Neutrophil (primary cell): ENCODE measurements around the gene PKN3.

Experiments
- H3K27ac ChIP-seq: fragments of 200-600 bp; sonication (generic); 2 replicates; pipeline ENCODE4 v1.5.1; 2016; ENCODE audit warnings: mild to moderate bottlenecking, moderate library complexity
- H3K27me3 ChIP-seq: fragments of 200-600 bp; sonication (generic); 2 replicates; pipeline ENCODE4 v1.6.0; 2016; ENCODE audit warnings: mild to moderate bottlenecking
- H3K36me3 ChIP-seq: fragments of 200-600 bp; sonication (generic); 2 replicates; pipeline ENCODE4 v1.5.1; 2017
- H3K4me1 ChIP-seq, 2 experiments: fragments of 200-600 bp in 1 of 2; sonication (generic) in 1 of 2; 1 replicate in 1 of 2; 2 replicates in 1 of 2; pipeline versions ENCODE4 v1.5.1 to v1.6.1; 2013 to 2016; ENCODE audit warnings: low read depth in 1 of 2, low read length in 1 of 2, mild to moderate bottlenecking in 1 of 2, moderate library complexity in 1 of 2; ENCODE audit not compliant: control insufficient read depth in 1 of 2, insufficient read depth in 1 of 2
- H3K4me3 ChIP-seq, 2 experiments: fragments of 200-600 bp in 1 of 2; sonication (generic) in 1 of 2; 1 replicate in 1 of 2; 2 replicates in 1 of 2; pipeline ENCODE4 v1.5.1; 2013 to 2016; ENCODE audit warnings: low read depth in 1 of 2, low read length in 1 of 2, mild to moderate bottlenecking in 1 of 2, moderate library complexity in 1 of 2
- H3K9me3 ChIP-seq: fragments of 200-600 bp; sonication (generic); 2 replicates; pipeline ENCODE4 v1.5.1; 2016
- TF ChIP-seq, protein P1 (sequence below): fragments of 200-600 bp; sonication (generic); IDR thresholded peaks from 2 replicates; pipeline ENCODE4 v1.5.1; 2016; ENCODE audit warnings: antibody characterized with exemption

The PKN3 gene

DNA sequence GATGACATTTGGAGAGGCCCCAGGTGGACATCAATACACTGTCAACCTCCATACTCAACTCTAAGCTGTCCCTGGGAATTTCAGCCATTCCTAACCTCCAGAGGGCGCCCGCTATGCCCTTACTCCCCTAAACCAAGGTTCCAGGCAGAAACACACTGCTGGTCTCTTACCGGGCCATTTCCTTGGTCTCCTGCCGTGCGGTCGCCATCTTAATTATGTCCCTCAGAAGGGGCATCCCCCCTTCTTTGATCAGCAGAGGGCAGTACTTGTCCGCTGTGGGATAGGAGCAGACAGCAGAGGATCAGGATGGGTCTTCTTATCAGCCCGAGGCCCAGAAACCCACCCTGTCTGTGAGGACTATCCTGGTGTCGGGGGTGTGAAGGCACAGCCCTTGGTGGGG lies 31.0 kb downstream of the PKN3 start:
- TF ChIP-seq, protein P1, sequence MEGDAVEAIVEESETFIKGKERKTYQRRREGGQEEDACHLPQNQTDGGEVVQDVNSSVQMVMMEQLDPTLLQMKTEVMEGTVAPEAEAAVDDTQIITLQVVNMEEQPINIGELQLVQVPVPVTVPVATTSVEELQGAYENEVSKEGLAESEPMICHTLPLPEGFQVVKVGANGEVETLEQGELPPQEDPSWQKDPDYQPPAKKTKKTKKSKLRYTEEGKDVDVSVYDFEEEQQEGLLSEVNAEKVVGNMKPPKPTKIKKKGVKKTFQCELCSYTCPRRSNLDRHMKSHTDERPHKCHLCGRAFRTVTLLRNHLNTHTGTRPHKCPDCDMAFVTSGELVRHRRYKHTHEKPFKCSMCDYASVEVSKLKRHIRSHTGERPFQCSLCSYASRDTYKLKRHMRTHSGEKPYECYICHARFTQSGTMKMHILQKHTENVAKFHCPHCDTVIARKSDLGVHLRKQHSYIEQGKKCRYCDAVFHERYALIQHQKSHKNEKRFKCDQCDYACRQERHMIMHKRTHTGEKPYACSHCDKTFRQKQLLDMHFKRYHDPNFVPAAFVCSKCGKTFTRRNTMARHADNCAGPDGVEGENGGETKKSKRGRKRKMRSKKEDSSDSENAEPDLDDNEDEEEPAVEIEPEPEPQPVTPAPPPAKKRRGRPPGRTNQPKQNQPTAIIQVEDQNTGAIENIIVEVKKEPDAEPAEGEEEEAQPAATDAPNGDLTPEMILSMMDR, result no peak
- no peak overlapping the region for H3K4me3 ChIP-seq
- no peaks in the 10 kb centered on the region for H3K9me3 ChIP-seq
- H3K4me1 ChIP-seq, result no peaks in the 10 kb centered on the region
- no peaks in the 10 kb centered on the region for H3K27me3 ChIP-seq
- no peak overlapping the region for H3K27ac ChIP-seq
- peaks cover 75% of the 10 kb centered on the region for H3K36me3 ChIP-seq

- H3K4me3 ChIP-seq, result no peak overlapping the region
- TF ChIP-seq, protein P1, result no peak
- H3K27me3 ChIP-seq, result no peaks in the 10 kb centered on the region
- peaks cover 89% of the 10 kb centered on the region for H3K36me3 ChIP-seq
- H3K27ac ChIP-seq, result no peak overlapping the region
- H3K9me3 ChIP-seq, result no peaks in the 10 kb centered on the region
- no peaks in the 10 kb centered on the region for H3K4me1 ChIP-seq
Observed at GRCh38 chr9:128735373-128735772, 33.1 kb downstream of the PKN3 start.

GRCh38 chr9:128742401-128742800 lies 40.1 kb downstream of the PKN3 start:
- Histone ChIP-seq H3K27me3 (no peaks in the 10 kb centered on the region), H3K4me1 (no peaks in the 10 kb centered on the region)
- TF ChIP-seq, protein P1, result no peak

DNA sequence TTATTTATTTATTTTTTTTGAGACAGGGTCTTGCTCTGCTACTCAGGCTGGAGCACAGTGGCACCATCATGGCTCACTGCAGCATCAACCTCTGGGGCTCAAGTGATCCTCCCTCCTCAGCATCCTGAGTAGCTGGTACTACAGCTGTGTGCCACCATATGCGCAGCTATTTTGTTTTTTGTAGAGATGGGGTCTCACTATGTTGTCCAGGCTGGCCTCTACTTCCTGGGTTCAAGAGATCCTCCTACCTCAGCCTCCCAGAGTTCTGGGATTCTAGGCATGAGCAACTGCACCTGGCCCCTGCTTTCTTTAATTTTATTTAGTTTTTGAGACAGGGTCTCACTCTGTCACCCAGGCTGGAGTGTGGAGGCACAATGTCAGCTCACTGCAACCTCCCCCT lies 41.1 kb downstream of the PKN3 start:
- TF ChIP-seq, protein P1, result no peak
- Histone ChIP-seq H3K27me3 (no peaks in the 10 kb centered on the region), H3K9me3 (no peaks in the 10 kb centered on the region), H3K4me3 (no peak overlapping the region), H3K27ac (no peak overlapping the region), H3K4me1 (no peaks in the 10 kb centered on the region), H3K36me3 (peaks cover 68% of the 10 kb centered on the region)

More at GRCh38 chr9:128742401-128742800, 40.1 kb downstream of the PKN3 start:
- no peaks in the 10 kb centered on the region for H3K9me3 ChIP-seq
- H3K27ac ChIP-seq, result no peak overlapping the region
- H3K36me3 ChIP-seq, result peaks cover 64% of the 10 kb centered on the region
- no peak overlapping the region for H3K4me3 ChIP-seq

GRCh38 chr9:128747241-128747640 lies 44.9 kb downstream of the PKN3 start:
- no peaks in the 10 kb centered on the region for H3K9me3 ChIP-seq
- H3K36me3 ChIP-seq, result peaks cover 65% of the 10 kb centered on the region
- H3K27ac ChIP-seq, result no peak overlapping the region
- H3K27me3 ChIP-seq, result no peaks in the 10 kb centered on the region
- H3K4me1 ChIP-seq, result no peaks in the 10 kb centered on the region
- TF ChIP-seq, protein P1, result no peak
- H3K4me3 ChIP-seq, result no peak overlapping the region
